LNCAP (cell line): Measurements from ENCODE around the gene SLC9A8.

Experiments
- TF ChIP-seq, protein P1 (sequence below): fragments of 450-650 bp; IDR thresholded peaks from 2 replicates; pipeline ENCODE4 v1.5.1; 2017; ENCODE audit warnings: mild to moderate bottlenecking

The SLC9A8 gene

DNA sequence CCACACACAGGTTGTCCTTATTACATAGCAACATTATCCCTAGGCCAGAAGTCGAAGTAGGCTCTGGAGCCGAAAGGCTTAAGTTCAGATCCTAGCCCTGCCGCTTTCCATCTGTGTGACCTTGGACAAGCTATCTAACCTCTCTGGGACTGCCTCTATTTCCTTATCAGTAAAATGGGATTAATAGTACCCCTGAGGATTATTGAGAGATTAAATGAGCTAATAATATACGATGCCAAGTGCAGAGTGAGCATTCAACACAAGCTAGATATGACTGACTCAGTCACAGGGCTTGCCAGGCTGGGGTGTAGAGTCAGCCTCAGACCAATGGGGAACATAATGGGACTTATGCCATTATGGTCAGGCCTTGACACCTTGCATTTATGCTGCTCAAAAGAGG is 111.6 kb downstream of the SLC9A8 start:
- TF ChIP-seq, protein P1, sequence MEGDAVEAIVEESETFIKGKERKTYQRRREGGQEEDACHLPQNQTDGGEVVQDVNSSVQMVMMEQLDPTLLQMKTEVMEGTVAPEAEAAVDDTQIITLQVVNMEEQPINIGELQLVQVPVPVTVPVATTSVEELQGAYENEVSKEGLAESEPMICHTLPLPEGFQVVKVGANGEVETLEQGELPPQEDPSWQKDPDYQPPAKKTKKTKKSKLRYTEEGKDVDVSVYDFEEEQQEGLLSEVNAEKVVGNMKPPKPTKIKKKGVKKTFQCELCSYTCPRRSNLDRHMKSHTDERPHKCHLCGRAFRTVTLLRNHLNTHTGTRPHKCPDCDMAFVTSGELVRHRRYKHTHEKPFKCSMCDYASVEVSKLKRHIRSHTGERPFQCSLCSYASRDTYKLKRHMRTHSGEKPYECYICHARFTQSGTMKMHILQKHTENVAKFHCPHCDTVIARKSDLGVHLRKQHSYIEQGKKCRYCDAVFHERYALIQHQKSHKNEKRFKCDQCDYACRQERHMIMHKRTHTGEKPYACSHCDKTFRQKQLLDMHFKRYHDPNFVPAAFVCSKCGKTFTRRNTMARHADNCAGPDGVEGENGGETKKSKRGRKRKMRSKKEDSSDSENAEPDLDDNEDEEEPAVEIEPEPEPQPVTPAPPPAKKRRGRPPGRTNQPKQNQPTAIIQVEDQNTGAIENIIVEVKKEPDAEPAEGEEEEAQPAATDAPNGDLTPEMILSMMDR, result no peak

DNA sequence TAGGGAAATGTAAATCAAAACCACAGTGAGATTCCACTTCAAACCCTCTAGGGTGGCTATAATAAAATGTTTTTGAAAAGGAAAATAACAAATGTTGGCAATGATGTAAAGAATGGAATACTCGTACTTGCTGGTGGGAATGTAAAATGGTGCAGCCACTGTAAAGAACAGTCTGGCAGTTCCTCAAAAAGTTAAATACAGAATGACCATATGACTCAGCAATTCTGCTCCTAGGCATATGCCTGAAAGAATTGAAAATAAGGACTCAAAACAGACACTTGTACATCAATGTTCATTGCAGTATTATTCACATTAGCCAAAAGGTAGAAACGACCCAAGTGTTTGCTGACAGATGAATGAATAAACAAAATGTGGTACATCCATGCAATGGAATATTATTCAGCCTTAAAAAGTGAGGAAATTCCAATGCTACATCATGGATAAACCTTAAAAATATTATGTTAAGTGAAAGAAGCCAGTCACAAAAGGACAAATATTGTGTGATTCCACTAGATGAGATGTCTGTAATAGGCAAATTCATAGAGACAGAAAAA is 113.3 kb downstream of the SLC9A8 start:
- TF ChIP-seq, protein P1, result no peak

DNA sequence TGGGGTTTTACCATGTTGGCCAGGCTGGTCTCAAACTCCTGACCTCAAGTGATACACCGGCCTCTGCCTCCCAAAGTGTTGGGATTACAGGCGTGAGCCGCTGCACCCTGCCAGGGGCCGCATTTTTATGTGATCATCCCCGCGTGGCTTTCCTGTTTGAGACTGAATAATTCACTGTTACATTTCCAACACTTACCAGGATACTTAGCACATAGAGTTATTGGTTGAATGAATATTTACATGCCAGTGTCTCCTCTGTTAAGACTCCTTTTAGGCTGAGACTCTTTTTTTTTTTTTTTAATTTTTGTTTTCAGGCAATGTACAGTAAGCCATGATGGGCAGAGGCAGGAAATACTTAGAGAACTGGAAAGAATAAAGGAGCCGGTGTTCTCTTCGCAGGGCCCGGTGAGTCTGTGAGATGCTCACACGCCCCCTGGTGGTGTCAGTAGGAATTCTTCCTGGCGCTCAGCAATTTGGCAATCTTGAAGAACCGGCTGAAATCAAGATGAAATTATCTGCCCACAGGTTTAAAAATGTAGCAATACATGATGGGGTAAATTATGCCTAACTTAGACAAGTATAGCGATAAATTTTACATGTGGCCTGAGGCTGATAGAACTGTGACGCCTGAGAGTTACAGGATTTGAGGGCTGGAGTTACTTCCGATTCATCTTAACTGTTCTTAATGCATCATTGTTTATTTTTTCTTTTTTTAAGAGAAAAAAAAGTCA is 115.9 kb downstream of the SLC9A8 start:
- TF ChIP-seq, protein P1, result peak; percentile 89

DNA sequence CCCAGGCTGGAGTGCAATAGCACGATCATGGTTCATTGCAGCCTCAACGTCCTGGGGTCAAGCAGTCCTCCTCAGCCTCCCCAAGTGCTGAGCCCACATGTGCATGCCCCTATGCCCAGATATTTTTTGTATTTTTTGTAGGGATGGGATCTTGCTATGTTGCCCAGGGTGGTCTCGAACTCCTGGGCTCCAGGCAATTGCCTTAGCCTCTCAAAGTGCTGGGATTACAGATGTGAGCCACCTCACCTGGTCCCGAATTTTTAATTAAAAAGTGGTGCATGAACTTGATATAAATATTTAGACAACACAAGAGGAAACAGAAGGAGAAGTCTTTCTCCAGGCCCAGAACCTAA is 116.5 kb downstream of the SLC9A8 start:
- TF ChIP-seq, protein P1, result no peak

DNA sequence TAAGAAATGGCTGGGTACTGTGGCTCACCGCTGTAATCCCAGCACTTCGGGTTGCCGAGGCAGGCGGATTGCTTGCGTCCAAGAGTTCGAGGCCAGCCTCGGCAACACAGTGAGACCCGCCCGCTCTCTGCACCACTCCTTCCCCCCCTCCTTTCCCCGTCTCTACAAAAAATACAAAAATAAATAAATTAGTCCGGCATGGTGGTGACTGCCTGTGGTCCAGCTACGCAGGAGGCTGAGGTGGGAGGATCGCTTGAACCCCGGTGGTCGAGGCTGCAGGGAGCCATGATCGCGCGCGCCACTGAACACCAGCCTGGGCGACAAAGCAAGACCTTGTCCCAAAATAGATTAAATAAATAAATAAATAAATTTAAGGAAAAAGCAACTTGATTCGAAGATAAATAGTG is 123.1 kb downstream of the SLC9A8 start:
- TF ChIP-seq, protein P1, result no peak

DNA sequence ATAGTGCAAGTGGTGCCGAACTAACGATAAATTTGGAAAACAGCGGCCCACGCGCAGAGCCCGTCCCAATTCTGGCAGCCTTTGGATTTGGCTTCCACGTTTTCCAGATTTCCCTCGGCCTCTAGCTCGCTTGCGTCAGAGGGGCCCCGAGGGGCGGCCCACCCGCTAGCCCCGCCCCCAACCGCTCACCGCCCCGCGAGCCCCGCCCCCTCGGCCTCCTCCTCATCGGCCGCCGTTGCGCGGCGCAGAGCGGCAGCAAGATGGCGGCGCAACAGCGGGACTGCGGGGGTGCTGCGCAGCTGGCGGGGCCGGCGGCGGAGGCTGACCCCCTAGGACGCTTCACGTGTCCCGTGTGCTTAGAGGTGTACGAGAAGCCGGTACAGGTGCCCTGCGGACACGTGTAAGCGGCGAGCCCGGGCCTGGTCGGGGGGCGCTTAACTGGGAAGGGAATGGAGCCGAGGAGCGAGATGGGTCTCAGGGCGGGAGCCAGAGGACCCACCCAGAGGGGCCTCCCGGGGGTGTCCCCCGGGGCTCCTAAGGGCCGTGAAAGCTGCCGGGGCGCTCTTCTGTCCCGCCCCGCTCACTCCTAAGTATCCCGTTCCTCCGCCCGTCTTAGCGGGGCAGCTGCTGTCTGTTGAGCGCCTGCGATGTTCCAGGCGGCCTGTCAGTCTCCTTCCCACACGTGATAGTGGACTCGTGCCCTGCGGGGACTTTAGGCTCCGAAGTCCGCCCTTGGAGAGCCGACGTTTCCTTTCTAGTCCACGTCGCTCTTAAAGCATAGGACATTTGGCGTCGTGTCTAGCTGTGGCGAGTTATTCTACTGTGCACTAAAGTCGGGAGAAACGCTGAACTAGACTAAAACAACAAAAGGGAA is 123.8 kb downstream of the SLC9A8 start, which contains the start of gene RNF114:
RNF114 (plus strand) TSS at position 245 of the 874 bp plus-strand sequence; CDS start at position 261, 16 bp downstream.
- TF ChIP-seq, protein P1, result no peak

DNA sequence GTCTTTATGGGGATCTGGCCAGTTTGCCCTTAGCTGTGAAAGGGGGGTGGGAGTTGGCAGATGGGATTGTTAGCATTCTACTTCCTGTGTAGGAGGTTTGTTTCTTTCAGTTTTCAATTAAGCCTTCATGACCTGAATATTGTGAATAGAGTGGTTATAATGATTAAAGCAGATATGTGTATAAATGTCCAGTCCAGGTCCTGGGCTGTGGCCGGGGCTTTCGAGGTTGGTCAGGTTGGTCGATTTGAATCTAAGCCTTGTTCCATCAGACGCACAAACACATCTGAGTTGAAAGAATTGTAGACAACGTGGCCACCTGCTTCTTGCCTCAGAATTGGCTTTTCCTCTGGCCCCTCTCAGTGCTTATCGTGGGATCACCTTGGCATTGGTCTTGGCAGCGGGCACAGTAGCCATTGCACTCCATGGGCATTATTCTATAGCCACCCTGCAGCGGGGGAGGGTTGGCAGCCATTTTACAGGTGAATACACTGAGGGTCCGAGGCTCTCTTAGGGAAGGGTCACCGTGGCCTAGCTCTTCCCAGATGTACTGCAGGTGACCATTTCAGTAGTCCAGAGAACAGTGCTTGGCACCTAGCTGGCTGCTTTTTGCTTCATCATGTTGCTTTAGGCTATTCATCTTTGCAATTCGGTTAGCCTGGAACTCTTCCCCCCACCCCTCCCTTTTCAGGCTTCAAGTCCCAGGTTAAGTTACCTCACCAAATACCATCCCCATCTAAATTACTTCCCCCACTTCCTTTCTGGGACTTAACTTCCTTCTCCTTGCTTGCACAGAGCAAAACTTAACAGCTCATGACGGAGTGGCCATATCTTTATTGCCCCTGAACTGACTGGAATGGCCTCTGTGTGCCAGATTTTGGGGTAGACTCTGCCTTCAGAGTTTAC is 124.7 kb downstream of the SLC9A8 start:
- TF ChIP-seq, protein P1, result no peak
